ENCODE data around the gene FNDC11.
A peak's percentile ranks its signal among the peaks of the same experiment; 100 is the strongest.
"Not testable (repeated sequence)": the region's sequence is repeated elsewhere in the genome, so short reads cannot be mapped to it uniquely, and the experiment has no call there.

Gene FNDC11

GRCh38 chr20:63555661-63556381, 1.9 kb downstream of the FNDC11 start:
- no peak for DNase-seq

GRCh38 chr20:63556873-63557478, 3.0 kb downstream of the FNDC11 start:
- no peak for DNase-seq

- no peak for DNase-seq
Measured at GRCh38 chr20:63557481-63557891, 3.5 kb downstream of the FNDC11 start.

- DNase-seq: no peak
Measured at GRCh38 chr20:63558804-63559484, 5.0 kb downstream of the FNDC11 start.

GRCh38 chr20:63559485-63560332, 5.8 kb downstream of the FNDC11 start:
- DNase-seq: not testable (repeated sequence)

DNA sequence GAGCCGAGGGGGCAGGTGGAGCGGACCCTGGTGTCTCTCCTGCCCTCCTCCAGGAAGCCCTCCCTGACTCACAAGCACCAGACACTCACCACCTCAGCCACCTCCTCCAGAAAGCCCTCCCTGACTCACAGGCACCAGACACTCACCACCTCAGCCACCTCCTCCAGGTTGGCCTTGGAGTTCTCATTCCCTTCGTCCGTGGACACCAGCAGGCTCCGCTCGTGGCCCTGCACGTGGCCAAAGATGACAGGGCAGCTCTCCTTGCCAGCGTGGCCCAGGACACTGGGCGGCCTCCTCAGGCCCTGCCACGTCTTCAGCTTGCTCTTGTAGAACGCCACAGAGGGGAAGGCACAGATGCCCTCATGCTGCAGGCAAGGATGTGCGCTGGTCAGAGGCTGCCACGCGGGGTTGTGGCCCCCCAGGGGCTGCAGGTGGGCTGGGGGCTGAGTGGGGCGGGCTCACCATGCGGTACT, 6.4 kb downstream of the FNDC11 start:
- no peak for DNase-seq

DNA sequence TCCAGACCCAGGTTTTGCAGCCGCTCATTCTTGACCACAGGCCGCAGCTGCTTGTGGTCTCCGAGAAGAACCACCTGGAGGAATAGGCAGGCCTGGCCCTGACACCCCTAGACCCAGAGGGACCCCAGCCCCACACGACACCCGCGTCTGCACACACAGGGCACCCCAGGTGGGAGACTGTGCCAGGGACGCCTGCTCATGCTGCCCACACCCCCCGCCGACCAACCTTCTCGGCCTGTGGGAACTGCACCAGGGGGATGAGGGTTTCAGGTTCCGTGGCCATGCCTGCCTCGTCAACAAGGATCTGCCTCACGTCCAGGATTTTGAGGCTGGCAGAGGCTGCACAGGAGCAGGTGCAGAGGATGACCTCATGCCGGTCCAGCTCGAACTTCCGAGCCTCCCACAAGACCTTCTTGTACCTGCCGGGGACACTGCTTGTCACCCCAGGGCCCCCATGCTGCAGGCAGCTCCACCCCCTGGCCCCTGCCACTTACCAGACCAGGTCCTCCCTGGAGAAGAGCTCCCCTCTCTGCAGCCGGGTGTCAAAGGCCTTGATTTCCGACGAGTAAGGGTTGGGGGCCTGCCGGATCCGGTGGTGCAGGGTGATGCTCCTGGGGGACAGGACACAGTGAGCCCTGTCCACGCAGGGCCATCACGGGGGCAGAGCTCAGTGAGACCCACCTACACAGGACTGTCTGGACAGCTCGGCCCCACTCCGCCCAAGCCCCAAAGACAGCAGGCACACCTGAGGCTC, 7.1 kb downstream of the FNDC11 start:
- no peak for DNase-seq

- no peak for DNase-seq
Measured at GRCh38 chr20:63561624-63562396, 7.9 kb downstream of the FNDC11 start.

DNA sequence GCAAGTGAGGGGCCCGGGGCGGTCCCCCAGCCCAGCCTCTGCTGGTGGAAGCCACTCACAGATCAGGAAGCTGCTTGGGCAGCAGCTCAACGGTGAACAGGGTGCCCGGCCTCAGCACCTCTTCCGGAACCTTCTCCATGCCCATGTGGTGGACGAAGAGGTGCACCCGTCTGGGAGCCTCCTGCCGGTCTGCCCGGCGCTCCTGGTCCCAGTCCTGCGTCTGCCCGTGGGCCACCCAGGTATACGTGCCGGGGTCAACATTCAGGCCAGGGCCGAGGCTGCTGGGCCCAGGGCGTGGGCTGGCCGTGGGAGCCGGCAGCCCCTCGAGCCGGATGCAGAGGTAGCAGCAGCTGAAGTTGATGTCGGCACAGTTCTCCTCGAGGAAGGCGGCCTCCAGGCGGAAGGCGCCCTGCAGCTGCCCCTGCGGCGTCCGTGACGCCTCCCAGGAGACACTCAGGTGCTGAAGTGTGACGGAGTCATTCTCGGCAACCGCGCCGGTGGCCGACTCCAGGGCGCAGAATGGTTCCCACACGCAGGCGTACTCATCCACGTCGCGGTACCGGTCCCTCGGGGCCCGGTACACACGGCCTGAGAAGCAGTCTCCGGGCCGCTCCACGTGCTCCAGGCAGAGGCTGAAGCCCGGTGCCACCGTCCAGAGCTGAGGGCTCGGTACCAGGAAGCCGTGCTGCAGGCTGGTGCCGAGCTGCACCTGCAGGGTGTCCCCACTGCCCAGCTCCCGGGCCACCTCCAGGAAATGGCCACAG, 8.7 kb downstream of the FNDC11 start:
- DNase-seq: no peak

DNA sequence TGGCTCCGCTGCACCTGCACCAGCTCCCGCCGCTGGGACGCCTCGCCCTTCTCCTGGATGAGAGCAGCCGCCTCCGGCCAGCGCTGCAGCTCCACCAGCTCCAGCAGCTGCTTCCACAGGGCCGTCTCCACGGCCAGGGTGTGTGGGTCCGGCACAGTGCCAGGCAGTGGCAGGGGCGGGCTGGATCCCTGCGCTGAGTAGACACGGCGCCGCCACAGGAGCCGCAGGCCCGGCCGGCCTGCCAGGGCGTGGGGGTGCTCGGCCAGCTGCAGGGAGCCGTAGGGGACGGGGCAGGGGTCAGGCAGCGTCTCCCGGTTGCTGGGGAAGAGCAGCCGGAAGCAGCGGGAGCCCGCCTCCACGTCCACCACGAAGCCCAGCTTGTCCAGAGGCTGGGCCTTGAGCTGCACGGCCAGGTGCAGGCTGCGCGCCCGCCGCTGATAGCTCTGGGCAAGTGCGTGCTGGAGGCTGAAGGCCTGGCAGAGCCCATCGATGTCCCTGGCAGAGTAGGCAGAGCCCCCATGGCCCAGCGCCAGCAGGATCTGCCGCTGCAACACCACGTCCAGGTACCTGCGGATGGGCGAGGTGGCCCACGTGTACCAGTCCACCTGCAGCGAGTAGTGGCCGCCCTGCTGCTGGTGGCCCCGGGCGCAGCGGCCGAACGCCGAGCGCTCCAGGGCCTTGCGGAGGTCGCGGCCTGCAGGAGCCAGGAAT, 9.4 kb downstream of the FNDC11 start:
- DNase-seq: no peak

GRCh38 chr20:63564036-63564810, 10.3 kb downstream of the FNDC11 start:
- no peak for DNase-seq

GRCh38 chr20:63565021-63565698, 11.2 kb downstream of the FNDC11 start:
- DNase-seq: no peak

DNA sequence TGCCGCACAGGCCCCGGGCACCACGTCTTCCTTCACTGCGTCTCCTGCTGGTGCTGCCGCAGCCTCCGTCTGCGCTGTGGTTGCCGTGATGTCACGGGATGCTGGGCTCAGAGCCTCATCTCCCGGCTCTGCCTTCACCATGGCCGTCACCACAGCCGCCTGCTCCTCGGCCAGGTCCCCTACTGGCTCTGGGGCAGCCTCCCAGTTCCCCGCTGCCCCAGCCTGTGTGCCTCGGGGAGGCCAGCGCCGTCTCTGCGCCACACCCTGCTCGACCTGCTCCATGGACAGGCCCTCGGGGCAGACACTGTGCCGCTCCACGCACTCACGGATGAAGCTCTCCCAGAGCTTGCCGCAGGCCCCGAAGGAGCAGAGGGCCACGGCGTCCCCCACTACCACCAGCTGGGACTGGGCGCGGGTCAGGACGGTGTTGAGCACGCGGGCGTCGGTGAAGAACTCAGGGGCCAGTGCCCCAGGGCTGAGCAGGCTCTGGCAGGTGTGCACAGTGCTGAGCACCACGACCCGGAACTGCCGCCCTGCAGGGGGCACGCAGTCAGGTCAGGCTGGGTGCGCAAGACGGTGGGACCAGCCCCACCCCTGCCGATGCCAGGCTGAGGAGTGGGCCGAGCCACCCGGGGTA, 11.9 kb downstream of the FNDC11 start:
- no peak for DNase-seq

GRCh38 chr20:63566395-63567135, 12.6 kb downstream of the FNDC11 start:
- no peak for DNase-seq

GRCh38 chr20:63567136-63567385, 13.1 kb downstream of the FNDC11 start:
- no peak for DNase-seq

DNA sequence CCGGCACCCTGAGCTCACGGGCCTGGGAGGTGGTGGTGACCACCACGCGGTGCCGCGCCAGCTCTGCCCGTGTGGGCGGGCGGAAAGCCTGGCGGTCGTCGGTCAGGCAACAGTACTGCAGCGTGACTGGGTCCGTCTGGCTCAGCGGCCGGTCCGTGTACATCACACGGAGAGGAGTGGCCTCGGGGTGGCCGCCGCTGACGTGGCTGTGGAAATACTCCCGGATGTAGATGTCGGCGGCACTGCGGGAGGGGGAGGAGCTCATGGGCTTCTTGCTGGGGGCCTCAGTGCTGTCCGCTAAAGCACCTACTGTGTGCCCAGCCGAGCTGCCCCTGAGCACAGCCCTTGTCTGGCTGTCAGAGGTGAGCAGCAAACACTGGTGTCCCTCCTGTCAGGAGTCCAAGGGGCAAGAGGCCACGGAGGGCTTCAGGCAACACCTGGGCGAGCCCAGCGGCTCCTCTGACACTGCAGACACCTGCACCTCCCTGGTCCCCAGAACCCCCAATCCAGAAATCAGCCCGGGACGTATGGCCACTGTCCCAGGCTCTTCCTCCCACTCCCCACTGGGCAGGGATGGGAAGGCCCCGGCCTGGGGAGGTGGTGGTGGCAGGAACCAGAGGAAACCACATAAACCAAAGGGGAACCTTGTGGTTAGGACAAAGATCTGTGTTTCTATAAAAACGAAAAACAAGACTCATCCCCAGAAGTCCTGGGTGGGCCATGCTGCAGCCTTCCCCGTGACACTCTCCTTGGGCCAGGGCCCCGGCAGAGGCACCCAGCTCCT, 13.6 kb downstream of the FNDC11 start:
- DNase-seq: peak; percentile 26 to 52
